ENCODE data around the gene RNASEH2A.

- TF ChIP-seq CTCF (IDR thresholded peaks at IDR 0.05) (no peak), MAFK (IDR thresholded peaks at IDR 0.05; ENCODE audit: partially characterized antibody) (no peak), POLR2A (IDR thresholded peaks at IDR 0.05; ENCODE audit: low read length) (no peak), RCOR1 (IDR thresholded peaks at IDR 0.05; ENCODE audit: low read depth, low read length) (no peak), GATA3 (IDR thresholded peaks at IDR 0.05; ENCODE audit: borderline replicate concordance) (no peak), REST (IDR thresholded peaks at IDR 0.05) (no peak)
Measured at GRCh38 chr19:12784871-12785430, 21.4 kb upstream of the RNASEH2A start.
